Liver (tissue), 9 donors: ENCODE measurements around the gene ZNF865. TPM values are rescaled to one million over a fixed set of nuclear protein-coding genes. Genes with fewer than 3 reads are reported as not detected.
A peak's percentile ranks its signal among the peaks of the same experiment; 100 is the strongest.
"Not testable (repeated sequence)": the region's sequence is repeated elsewhere in the genome, so short reads cannot be mapped to it uniquely, and the experiment has no call there.

Experiments
- DNase-seq: peaks from one replicate; pipeline ENCODE4 v3.0.0-alpha.2; 2017; ENCODE audit warnings: low spot score
- H3K27ac ChIP-seq, 2 donors: one replicate each; pipeline ENCODE4 v1.7.0; 2013; ENCODE audit warnings: inconsistent platforms in 2 of 2, low read length in 2 of 2, control low read depth in 1 of 2, low read depth in 1 of 2, mild to moderate bottlenecking in 1 of 2
- H3K27me3 ChIP-seq, 4 donors: one replicate each; pipeline versions ENCODE4 v1.6.1 to v1.7.0; 2013; ENCODE audit warnings: low read length in 3 of 4, inconsistent platforms in 1 of 4, mild to moderate bottlenecking in 1 of 4, moderate library complexity in 1 of 4; ENCODE audit not compliant: control insufficient read depth in 4 of 4, insufficient read depth in 4 of 4
- H3K36me3 ChIP-seq, 4 donors: one replicate each; pipeline versions ENCODE4 v1.6.1 to v1.7.0; 2013; ENCODE audit warnings: low read length in 3 of 4, mild to moderate bottlenecking in 3 of 4, low read depth in 1 of 4, moderate library complexity in 1 of 4; ENCODE audit not compliant: control insufficient read depth in 4 of 4, insufficient read depth in 3 of 4
- H3K4me1 ChIP-seq, 4 donors: one replicate each; pipeline versions ENCODE4 v1.6.1 to v1.7.0; 2013; ENCODE audit warnings: low read length in 3 of 4, mild to moderate bottlenecking in 3 of 4, moderate library complexity in 1 of 4; ENCODE audit not compliant: control insufficient read depth in 4 of 4, insufficient read depth in 4 of 4
- H3K4me3 ChIP-seq, 3 donors: one replicate each; pipeline versions ENCODE4 v1.6.1 to v1.7.0; 2013; ENCODE audit warnings: low read length in 3 of 3, control low read depth in 1 of 3, low read depth in 1 of 3, mild to moderate bottlenecking in 1 of 3
- H3K9ac ChIP-seq, 2 donors: one replicate each; pipeline ENCODE4 v1.7.0; 2013; ENCODE audit warnings: low read length in 2 of 2, mild to moderate bottlenecking in 2 of 2, moderate library complexity in 2 of 2, control low read depth in 1 of 2, low read depth in 1 of 2
- H3K9me3 ChIP-seq, 4 donors: one replicate each; pipeline versions ENCODE4 v1.6.1 to v1.7.0; 2013; ENCODE audit warnings: low read length in 3 of 4; ENCODE audit not compliant: control insufficient read depth in 4 of 4
- EGR1 ChIP-seq, 2 donors: IDR thresholded peaks; 2 replicates each; pipeline ENCODE4 v1.6.1; 2016 to 2018; ENCODE audit warnings: antibody characterized with exemption in 2 of 2, low read depth in 2 of 2
- FOXA1 ChIP-seq: IDR thresholded peaks from 2 replicates; pipeline ENCODE4 v1.6.1; 2016; ENCODE audit warnings: antibody characterized with exemption
- FOXA2 ChIP-seq: IDR thresholded peaks from 2 replicates; pipeline ENCODE4 v1.6.1; 2016; ENCODE audit warnings: antibody characterized with exemption
- GABPA ChIP-seq, 2 donors: IDR thresholded peaks in 1 of 2; conservative IDR thresholded peaks in 1 of 2; 2 replicates each; pipeline ENCODE4 v1.6.1; 2016; ENCODE audit warnings: antibody characterized with exemption in 2 of 2, mild to moderate bottlenecking in 1 of 2, moderate library complexity in 1 of 2
- HNF4A ChIP-seq, 2 donors: conservative IDR thresholded peaks; 2 replicates each; pipeline ENCODE4 v1.6.1; 2016; ENCODE audit warnings: antibody characterized with exemption in 2 of 2, mild to moderate bottlenecking in 2 of 2
- JUND ChIP-seq, 2 donors: IDR thresholded peaks; 2 replicates each; pipeline ENCODE4 v1.6.1; 2016; ENCODE audit warnings: antibody characterized with exemption in 2 of 2
- REST ChIP-seq: IDR thresholded peaks from 2 replicates; pipeline ENCODE4 v1.6.1; 2016; ENCODE audit warnings: antibody characterized with exemption, mild to moderate bottlenecking
- RXRA ChIP-seq, 2 donors: IDR thresholded peaks; 2 replicates each; pipeline ENCODE4 v1.6.1; 2017 to 2018; ENCODE audit warnings: antibody characterized with exemption in 2 of 2, mild to moderate bottlenecking in 1 of 2
- YY1 ChIP-seq: IDR thresholded peaks from 2 replicates; pipeline ENCODE4 v1.6.1; 2016; ENCODE audit warnings: antibody characterized with exemption, mild to moderate bottlenecking
- ZBTB33 ChIP-seq: IDR thresholded peaks from 2 replicates; pipeline ENCODE4 v1.6.1; 2016; ENCODE audit warnings: antibody characterized with exemption
- WGBS: extraction: QIAGEN DNeasy Blood & Tissue Kit; methylation state at CpG from one replicate; pipeline ENCODE4 v1.1.7; 2013; 5-methylcytosine and 5-hydroxymethylcytosine counted together
- polyA plus RNA-seq, 2 donors: library from polyadenylated mRNA; stranded (reverse) in 1 of 2; unstranded in 1 of 2; fragments of 200-250 nt in 1 of 2; fragments of >200 nt in 1 of 2; fragmentation: Nextera tagmentation in 1 of 2; extraction: Ambion mirVana in 1 of 2; gene quantifications; one replicate each; pipeline versions ENCODE4 v1.2.1 to v1.2.3, GENCODE V29; 2013 to 2015
- total RNA-seq, 2 donors: library from RNA; depleted of rRNA; stranded (reverse); fragments of >200 nt; gene quantifications; one replicate each; pipeline ENCODE4 v1.2.3, GENCODE V29; 2014
- donor health status: healthy.
- donor health status: healthy.
- donor health status: healthy.
- donor health status: healthy.
- donor health status: healthy.

The ZNF865 gene
- total and polyA plus RNA-seq, 4 donors, result 0.38 to 3.1 (median 1.6) TPM

GRCh38 chr19:55583897-55584296 is 21.6 kb upstream of the ZNF865 start:
- WGBS, result 43% methylated on average over 8 of the region's 8 CpGs
- not testable (repeated sequence) for H3K9ac ChIP-seq, H3K27ac ChIP-seq, DNase-seq, H3K4me3 ChIP-seq, H3K27me3 ChIP-seq, H3K9me3 ChIP-seq, H3K36me3 ChIP-seq
- peaks cover 7 to 47% (median 38%) of the 10 kb centered on the region in 4 donors for H3K4me1 ChIP-seq
- TF ChIP-seq GABPA (IDR thresholded peaks at IDR 0.05 in 1 of 2, conservative IDR thresholded peaks at IDR 0.05 in 1 of 2) (peak in 1 of 2 donors; percentile 19), FOXA2 (peak; percentile 15), YY1 (peak; percentile 73), REST (peak; percentile 28), HNF4A (conservative IDR thresholded peaks at IDR 0.05) (peak in 1 of 2 donors; percentile 17), RXRA (IDR thresholded peaks at IDR 0.05) (peak in 1 of 2 donors; percentile 23)

- Histone ChIP-seq H3K9me3 (no peaks in the 10 kb centered on the region), H3K27me3 (no peaks in the 10 kb centered on the region), H3K4me3 (no peak overlapping the region), H3K9ac (no peak overlapping the region), H3K36me3 (no peaks in the 10 kb centered on the region), H3K4me1 (peaks cover 7 to 45% (median 36%) of the 10 kb centered on the region in 4 donors), H3K27ac (no peak overlapping the region)
- TF ChIP-seq REST, result no peak
- TF ChIP-seq FOXA1, result no peak
- no peak for TF ChIP-seq FOXA2
- no peak for TF ChIP-seq ZBTB33
- TF ChIP-seq EGR1 (IDR thresholded peaks at IDR 0.05; ENCODE audit: low read depth in 2 of 2), result no peak
- no peak for TF ChIP-seq RXRA (IDR thresholded peaks at IDR 0.05)
- no peak for TF ChIP-seq JUND (IDR thresholded peaks at IDR 0.05)
- TF ChIP-seq HNF4A (conservative IDR thresholded peaks at IDR 0.05), result no peak
- no peak for TF ChIP-seq GABPA (IDR thresholded peaks at IDR 0.05 in 1 of 2, conservative IDR thresholded peaks at IDR 0.05 in 1 of 2)
- DNase-seq, result no peak
- 97% methylated on average over 11 of the region's 11 CpGs for WGBS
Observed at GRCh38 chr19:55584871-55585270, 20.6 kb upstream of the ZNF865 start.
